HG02943 (cell line): ENCODE results near the gene AGMO.

Experiments used
- ATAC-seq: cut with Tn5 transposase; IDR thresholded peaks from one replicate; pipeline ENCODE4 v1.9.1; 2021; ENCODE audit warnings: mild to moderate bottlenecking, low read depth, moderate library complexity; ENCODE audit not compliant: unreplicated experiment

The AGMO gene

GRCh38 chr7:15257689-15258088 lies 304.1 kb downstream of the AGMO start:
- no peak for ATAC-seq

- no peak for ATAC-seq
Measured at GRCh38 chr7:15252181-15252580, 309.6 kb downstream of the AGMO start.

- no peak for ATAC-seq
Measured at GRCh38 chr7:15248514-15248913, 313.3 kb downstream of the AGMO start.

GRCh38 chr7:15245831-15246230 lies 316.0 kb downstream of the AGMO start:
- ATAC-seq, result no peak

GRCh38 chr7:15239801-15240200 lies 322.0 kb downstream of the AGMO start:
- no peak for ATAC-seq

- no peak for ATAC-seq
Measured at GRCh38 chr7:15236952-15237351, 324.9 kb downstream of the AGMO start.

- ATAC-seq, result no peak
Measured at GRCh38 chr7:15234431-15234830, 327.4 kb downstream of the AGMO start.

- no peak for ATAC-seq
Measured at GRCh38 chr7:15228831-15229230, 333.0 kb downstream of the AGMO start.

- ATAC-seq, result no peak
Measured at GRCh38 chr7:15225981-15226380, 335.8 kb downstream of the AGMO start.

GRCh38 chr7:15219758-15220157 lies 342.1 kb downstream of the AGMO start:
- no peak for ATAC-seq

- no peak for ATAC-seq
Measured at GRCh38 chr7:15218261-15218660, 343.6 kb downstream of the AGMO start.

GRCh38 chr7:15215616-15216015 lies 346.2 kb downstream of the AGMO start:
- ATAC-seq, result no peak

- ATAC-seq, result no peak
Measured at GRCh38 chr7:15214976-15215375, 346.8 kb downstream of the AGMO start.

GRCh38 chr7:15213093-15213492 lies 348.7 kb downstream of the AGMO start:
- no peak for ATAC-seq

- no peak for ATAC-seq
Measured at GRCh38 chr7:15209429-15209828, 352.4 kb downstream of the AGMO start.

- no peak for ATAC-seq
Measured at GRCh38 chr7:15204421-15204820, 357.4 kb downstream of the AGMO start.

- ATAC-seq, result no peak
Measured at GRCh38 chr7:15199482-15199881, 362.3 kb downstream of the AGMO start.

- no peak for ATAC-seq
Measured at GRCh38 chr7:15197042-15197977, 364.5 kb downstream of the AGMO start.

GRCh38 chr7:15178065-15178464 lies 383.8 kb downstream of the AGMO start:
- no peak for ATAC-seq

- no peak for ATAC-seq
Measured at GRCh38 chr7:15176089-15176488, 385.7 kb downstream of the AGMO start.

GRCh38 chr7:15175152-15175551 lies 386.7 kb downstream of the AGMO start:
- ATAC-seq, result no peak

- ATAC-seq, result no peak
Measured at GRCh38 chr7:15174485-15174884, 387.3 kb downstream of the AGMO start.
